ENCODE data around the gene TUBG1.

Gene TUBG1

DNA sequence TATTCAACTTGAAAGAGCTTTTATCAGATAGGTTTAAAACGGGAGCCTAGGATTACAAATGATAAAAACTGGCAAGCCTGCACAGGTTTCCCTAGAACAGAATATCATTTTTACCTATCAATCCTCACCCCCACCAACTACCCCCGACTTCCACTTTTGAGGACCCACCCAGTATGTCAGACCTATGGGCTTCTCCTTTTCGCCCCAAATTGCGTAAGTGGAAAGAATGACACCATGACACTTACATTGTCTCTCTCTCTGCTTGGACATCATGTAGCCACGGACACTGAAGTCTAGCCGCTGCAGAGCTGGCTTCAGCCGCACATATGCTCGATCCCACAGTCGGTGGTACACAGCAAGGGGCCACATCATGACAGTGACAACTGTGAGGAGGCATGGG is 24.6 kb upstream of the TUBG1 start:
- Histone ChIP-seq H3K4ac (ENCODE audit: low read depth, low read length) (no peak overlapping the region), H3K9ac (ENCODE audit: low read length) (no peak overlapping the region), H2BK120ac (ENCODE audit: insufficient read depth, low read length, poor library complexity) (no peak overlapping the region), H3K79me2 (ENCODE audit: control insufficient read depth, insufficient read depth, low read length, poor library complexity) (no peaks in the 10 kb centered on the region), H3K36me3 (ENCODE audit: control insufficient read depth in 1 of 2, insufficient read depth in 2 of 2, low read length in 2 of 2) (peaks cover 39 to 68% of the 10 kb centered on the region in 2 experiments), H3K18ac (ENCODE audit: low read length) (no peak overlapping the region), H4K8ac (ENCODE audit: low read depth, low read length) (no peak overlapping the region), H3K23ac (ENCODE audit: low read length) (no peak overlapping the region), H2BK12ac (ENCODE audit: low read length) (no peak overlapping the region), H2AK5ac (ENCODE audit: low read length) (no peak overlapping the region), H3K9me3 (ENCODE audit: insufficient read depth, low read depth, low read length) (peaks cover 2% of the 10 kb centered on the region), H3K27ac (ENCODE audit: low read depth, low read length) (no peak overlapping the region), H3K14ac (ENCODE audit: low read length) (no peak overlapping the region), H4K12ac (ENCODE audit: low read depth, low read length) (no peak overlapping the region), H4K91ac (ENCODE audit: low read depth, low read length) (no peak overlapping the region), H3K4me3 (ENCODE audit: low read depth, low read length) (no peak overlapping the region), H3K79me1 (ENCODE audit: low read length) (no peaks in the 10 kb centered on the region), H2AFZ (ENCODE audit: insufficient read depth, low read length, poor library complexity) (no peak overlapping the region), H3K27me3 (ENCODE audit: insufficient read depth, low read length) (no peaks in the 10 kb centered on the region), H2BK5ac (ENCODE audit: low read depth, low read length, poor library complexity) (no peak overlapping the region), H3K4me2 (ENCODE audit: low read length) (no peak overlapping the region), H3K4me1 (ENCODE audit: control insufficient read depth in 1 of 2, insufficient read depth in 2 of 2, low read length in 2 of 2) (no peaks in the 10 kb centered on the region)
- WGBS (ENCODE audit: extremely low coverage, insufficient coverage, insufficient read length): no CpG with 5 or more reads among the region's 9 CpGs
- DNase-seq: no peak

DNA sequence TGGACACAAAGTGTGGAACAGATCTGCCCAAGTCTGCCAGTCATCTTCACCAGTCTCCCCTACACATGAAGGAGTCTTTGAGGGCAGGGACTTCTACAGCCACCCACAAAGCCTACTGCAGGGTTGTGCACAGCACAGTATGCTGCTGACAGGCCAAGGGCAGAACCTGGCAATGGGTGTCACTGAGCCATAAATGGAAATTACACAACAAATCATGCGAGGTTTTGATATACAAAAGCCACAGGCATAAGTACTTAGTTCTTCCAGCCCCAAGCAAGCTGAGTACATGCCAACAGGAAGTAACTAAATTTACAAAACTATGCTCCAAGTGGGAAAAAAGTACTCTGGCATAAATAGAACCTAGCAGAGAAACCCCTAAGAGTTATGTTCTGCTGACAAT is 24.1 kb upstream of the TUBG1 start:
- Histone ChIP-seq H2AFZ (ENCODE audit: insufficient read depth, low read length, poor library complexity) (no peak overlapping the region), H3K27ac (ENCODE audit: low read depth, low read length) (no peak overlapping the region), H3K4me2 (ENCODE audit: low read length) (no peak overlapping the region), H4K12ac (ENCODE audit: low read depth, low read length) (no peak overlapping the region), H3K4ac (ENCODE audit: low read depth, low read length) (no peak overlapping the region), H3K9me3 (ENCODE audit: insufficient read depth, low read depth, low read length) (peaks cover 2% of the 10 kb centered on the region), H3K14ac (ENCODE audit: low read length) (no peak overlapping the region), H3K23ac (ENCODE audit: low read length) (no peak overlapping the region), H3K27me3 (ENCODE audit: insufficient read depth, low read length) (no peaks in the 10 kb centered on the region), H3K4me1 (ENCODE audit: control insufficient read depth in 1 of 2, insufficient read depth in 2 of 2, low read length in 2 of 2) (no peaks in the 10 kb centered on the region), H3K79me1 (ENCODE audit: low read length) (no peaks in the 10 kb centered on the region), H3K4me3 (ENCODE audit: low read depth, low read length) (no peak overlapping the region), H2BK12ac (ENCODE audit: low read length) (no peak overlapping the region), H2BK5ac (ENCODE audit: low read depth, low read length, poor library complexity) (no peak overlapping the region), H2AK5ac (ENCODE audit: low read length) (no peak overlapping the region), H4K8ac (ENCODE audit: low read depth, low read length) (no peak overlapping the region), H3K79me2 (ENCODE audit: control insufficient read depth, insufficient read depth, low read length, poor library complexity) (no peaks in the 10 kb centered on the region), H3K18ac (ENCODE audit: low read length) (no peak overlapping the region), H3K9ac (ENCODE audit: low read length) (no peak overlapping the region), H2BK120ac (ENCODE audit: insufficient read depth, low read length, poor library complexity) (no peak overlapping the region), H3K36me3 (ENCODE audit: control insufficient read depth in 1 of 2, insufficient read depth in 2 of 2, low read length in 2 of 2) (peaks cover 43 to 69% of the 10 kb centered on the region in 2 experiments), H4K91ac (ENCODE audit: low read depth, low read length) (no peak overlapping the region)
- no peak for DNase-seq
- no CpG with 5 or more reads among the region's 1 CpG for WGBS (ENCODE audit: extremely low coverage, insufficient coverage, insufficient read length)

DNA sequence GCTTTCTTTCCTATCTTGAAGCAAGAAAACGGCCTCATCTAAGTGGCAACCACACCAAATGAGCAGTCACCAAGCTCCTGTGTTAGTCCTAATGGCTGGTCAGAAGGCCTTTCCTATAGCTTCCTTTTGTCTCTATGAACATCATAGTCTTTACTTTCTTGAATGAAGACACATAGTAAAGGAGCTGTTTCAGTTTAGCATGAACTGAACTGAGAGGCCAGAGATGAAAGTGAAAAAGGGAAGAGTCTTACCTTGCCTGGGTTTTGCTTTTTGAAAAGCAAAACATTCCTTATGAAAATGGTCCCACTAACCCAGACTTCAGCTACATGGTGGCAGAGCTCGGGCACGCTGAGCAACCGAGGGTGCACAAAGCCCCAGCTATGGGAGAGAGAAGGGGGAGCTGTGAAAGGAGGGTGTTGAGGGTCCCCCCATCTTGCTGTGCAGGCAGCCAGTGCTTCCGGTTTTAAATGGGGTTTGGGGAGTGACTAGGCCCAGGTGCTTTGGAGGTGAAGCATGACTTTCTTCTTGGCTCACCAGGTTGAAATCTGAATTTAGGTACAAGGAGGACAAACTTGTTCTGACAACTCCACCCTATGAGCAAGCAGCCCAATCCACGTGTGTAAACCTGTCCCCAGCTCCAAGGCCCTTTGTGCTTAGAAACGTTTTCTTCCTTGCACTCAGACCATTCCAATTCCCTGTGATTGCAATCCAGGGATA is 22.8 kb upstream of the TUBG1 start:
- H3K27ac ChIP-seq (ENCODE audit: low read depth, low read length): no peak overlapping the region
- H3K79me1 ChIP-seq (ENCODE audit: low read length): no peaks in the 10 kb centered on the region
- no peak for DNase-seq

DNA sequence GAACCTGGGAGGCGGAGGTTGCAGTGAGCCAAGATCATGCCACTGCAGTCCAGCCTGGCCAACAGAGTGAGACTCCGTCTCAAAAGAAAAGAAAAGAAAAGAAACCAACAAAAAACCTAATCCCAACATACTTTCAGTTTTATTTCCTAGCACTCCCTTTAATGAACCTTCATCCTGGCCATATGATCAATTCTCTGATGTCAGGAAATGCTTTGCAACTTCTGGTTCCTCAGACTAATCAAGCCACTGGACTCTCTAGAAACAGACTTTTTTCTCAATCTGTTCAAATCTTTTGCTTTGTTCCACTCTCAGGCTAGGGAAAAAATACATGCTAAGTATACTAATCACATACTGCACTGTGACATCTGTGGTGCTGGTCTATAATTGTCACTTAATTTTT is 18.6 kb upstream of the TUBG1 start:
- H3K4me1 ChIP-seq (ENCODE audit: control insufficient read depth in 1 of 2, insufficient read depth in 2 of 2, low read length in 2 of 2): no peaks in the 10 kb centered on the region
- H3K4me2 ChIP-seq (ENCODE audit: low read length): no peak overlapping the region
- no peak overlapping the region for H3K14ac ChIP-seq (ENCODE audit: low read length)
- H3K36me3 ChIP-seq (ENCODE audit: control insufficient read depth in 1 of 2, insufficient read depth in 2 of 2, low read length in 2 of 2): peaks cover 13 to 36% of the 10 kb centered on the region in 2 experiments
- H3K79me1 ChIP-seq (ENCODE audit: low read length): no peaks in the 10 kb centered on the region
- H2AFZ ChIP-seq (ENCODE audit: insufficient read depth, low read length, poor library complexity): no peak overlapping the region
- H3K27me3 ChIP-seq (ENCODE audit: insufficient read depth, low read length): no peaks in the 10 kb centered on the region
- H4K91ac ChIP-seq (ENCODE audit: low read depth, low read length): no peak overlapping the region
- H3K4ac ChIP-seq (ENCODE audit: low read depth, low read length): no peak overlapping the region
- H2BK120ac ChIP-seq (ENCODE audit: insufficient read depth, low read length, poor library complexity): no peak overlapping the region
- no peak for DNase-seq
- H3K18ac ChIP-seq (ENCODE audit: low read length): no peak overlapping the region
- H3K9me3 ChIP-seq (ENCODE audit: insufficient read depth, low read depth, low read length): peaks cover 2% of the 10 kb centered on the region
- no peaks in the 10 kb centered on the region for H3K79me2 ChIP-seq (ENCODE audit: control insufficient read depth, insufficient read depth, low read length, poor library complexity)
- H4K8ac ChIP-seq (ENCODE audit: low read depth, low read length): no peak overlapping the region
- H3K27ac ChIP-seq (ENCODE audit: low read depth, low read length): no peak overlapping the region
- no peak overlapping the region for H2BK12ac ChIP-seq (ENCODE audit: low read length)
- H3K9ac ChIP-seq (ENCODE audit: low read length): no peak overlapping the region
- no peak overlapping the region for H2BK5ac ChIP-seq (ENCODE audit: low read depth, low read length, poor library complexity)
- no peak overlapping the region for H4K12ac ChIP-seq (ENCODE audit: low read depth, low read length)
- no CpG with 5 or more reads among the region's 2 CpGs for WGBS (ENCODE audit: extremely low coverage, insufficient coverage, insufficient read length)
- H3K4me3 ChIP-seq (ENCODE audit: low read depth, low read length): no peak overlapping the region
- H3K23ac ChIP-seq (ENCODE audit: low read length): no peak overlapping the region
- no peak overlapping the region for H2AK5ac ChIP-seq (ENCODE audit: low read length)

More for the DNA sequence above, 22.8 kb upstream of the TUBG1 start:
- Histone ChIP-seq H3K79me2 (ENCODE audit: control insufficient read depth, insufficient read depth, low read length, poor library complexity) (no peaks in the 10 kb centered on the region), H3K4me1 (ENCODE audit: control insufficient read depth in 1 of 2, insufficient read depth in 2 of 2, low read length in 2 of 2) (no peaks in the 10 kb centered on the region), H4K8ac (ENCODE audit: low read depth, low read length) (no peak overlapping the region), H3K27me3 (ENCODE audit: insufficient read depth, low read length) (no peaks in the 10 kb centered on the region), H3K4me3 (ENCODE audit: low read depth, low read length) (no peak overlapping the region), H2BK5ac (ENCODE audit: low read depth, low read length, poor library complexity) (no peak overlapping the region), H2AK5ac (ENCODE audit: low read length) (no peak overlapping the region), H4K12ac (ENCODE audit: low read depth, low read length) (no peak overlapping the region), H2BK120ac (ENCODE audit: insufficient read depth, low read length, poor library complexity) (no peak overlapping the region), H3K4me2 (ENCODE audit: low read length) (no peak overlapping the region), H2AFZ (ENCODE audit: insufficient read depth, low read length, poor library complexity) (no peak overlapping the region), H3K14ac (ENCODE audit: low read length) (no peak overlapping the region), H3K18ac (ENCODE audit: low read length) (no peak overlapping the region), H3K9ac (ENCODE audit: low read length) (no peak overlapping the region), H3K4ac (ENCODE audit: low read depth, low read length) (no peak overlapping the region), H2BK12ac (ENCODE audit: low read length) (no peak overlapping the region), H3K9me3 (ENCODE audit: insufficient read depth, low read depth, low read length) (peaks cover 2% of the 10 kb centered on the region), H4K91ac (ENCODE audit: low read depth, low read length) (no peak overlapping the region), H3K23ac (ENCODE audit: low read length) (no peak overlapping the region), H3K36me3 (ENCODE audit: control insufficient read depth in 1 of 2, insufficient read depth in 2 of 2, low read length in 2 of 2) (peaks cover 40 to 68% of the 10 kb centered on the region in 2 experiments)
- WGBS (ENCODE audit: extremely low coverage, insufficient coverage, insufficient read length): no CpG with 5 or more reads among the region's 7 CpGs
